ENCODE data around the gene NUDT15.

GRCh38 chr13:48001114-48001881, 36.2 kb upstream of the NUDT15 start, which contains the start of gene SUCLA2:
- TF ChIP-seq CTCF (IDR thresholded peaks at IDR 0.05 in 4 of 5, conservative IDR thresholded peaks at IDR 0.05 in 1 of 5) (peak in 2 of 5 experiments; percentile 13 to 22), POLR2A (IDR thresholded peaks at IDR 0.05) (peak; percentile 69 to 72)

Measured in gastrocnemius medialis (tissue), 4 donors.